IMR-90 (cell line): ENCODE results near the gene POLRMT. TPM values are rescaled to one million over a fixed set of nuclear protein-coding genes. Genes with fewer than 3 reads are reported as not detected.

Experiments used
- ATAC-seq: fragments of 200-7000 bp; cut with Tn5 transposase; 2 replicates; pipeline ENCODE4 v1.9.1; 2020; ENCODE audit warnings: low read depth, mild to moderate bottlenecking, moderate library complexity
- BruUV-seq: library from RNA; stranded (reverse); fragments of 400-500 nt; replicated peaks from 2 replicates; lab custom pipeline; 2021; lab: Mats Ljungman, UMichigan
- CTCF ChIA-PET: fragments of 300-600 bp; formaldehyde crosslinking; extraction: SDS; loops from one replicate; lab custom pipeline; 2021; ENCODE audit warnings: antibody characterized with exemption; lab: Yijun Ruan, JAX
- POLR2A ChIA-PET: fragments of 300-600 bp; sonication (Branson Sonifier 250); formaldehyde crosslinking; loops from one replicate; lab custom pipeline; 2022; ENCODE audit warnings: antibody characterized with exemption; ENCODE audit not compliant: unreplicated experiment; lab: Charles Lee
- DNase-seq: peaks from one replicate; pipeline ENCODE4 v3.0.0; 2013
- H2AFZ ChIP-seq: replicated peaks from 2 replicates; pipeline ENCODE3; 2013; ENCODE audit warnings: low read length, mild to moderate bottlenecking; ENCODE audit not compliant: poor library complexity
- H2AK5ac ChIP-seq: 2 replicates; pipeline ENCODE4 v1.6.1; 2013; ENCODE audit warnings: low read depth, low read length, inconsistent platforms
- H2AK9ac ChIP-seq: replicated peaks from 2 replicates; pipeline ENCODE3; 2013; ENCODE audit warnings: mild to moderate bottlenecking, low read depth, low read length, moderate library complexity; ENCODE audit not compliant: poor library complexity
- H2BK120ac ChIP-seq: 2 replicates; pipeline ENCODE4 v1.6.1; 2013; ENCODE audit warnings: low read depth, low read length, inconsistent platforms
- H2BK15ac ChIP-seq: 3 replicates; pipeline ENCODE4 v1.6.1; 2013; ENCODE audit warnings: low read depth, low read length, inconsistent platforms
- H2BK20ac ChIP-seq: 2 replicates; pipeline ENCODE4 v1.6.1; 2013; ENCODE audit warnings: low read depth, mild to moderate bottlenecking, inconsistent platforms, low read length, moderate library complexity
- H2BK5ac ChIP-seq: 2 replicates; pipeline ENCODE4 v1.6.1; 2013; ENCODE audit warnings: mild to moderate bottlenecking, low read depth, low read length, inconsistent platforms; ENCODE audit not compliant: poor library complexity, severe bottlenecking
- H3K14ac ChIP-seq: replicated peaks from 2 replicates; pipeline ENCODE4 v1.6.1; 2013; ENCODE audit warnings: low read depth, low read length, inconsistent platforms
- H3K18ac ChIP-seq: 2 replicates; pipeline ENCODE4 v1.6.1; 2013; ENCODE audit warnings: low read depth, low read length, control low read depth
- H3K23ac ChIP-seq: 2 replicates; pipeline ENCODE4 v1.6.1; 2013; ENCODE audit warnings: low read depth, low read length, inconsistent platforms
- H3K27ac ChIP-seq: 2 replicates; pipeline ENCODE4 v1.5.1; 2013; ENCODE audit warnings: mild to moderate bottlenecking, control low read depth, low read length; ENCODE audit not compliant: insufficient read depth
- H3K27me3 ChIP-seq: 2 replicates; pipeline ENCODE4 v1.6.1; 2013; ENCODE audit warnings: low read length; ENCODE audit not compliant: control insufficient read depth, insufficient read depth
- H3K36me3 ChIP-seq: 2 replicates; pipeline ENCODE4 v1.6.1; 2013; ENCODE audit warnings: low read length, mixed read lengths; ENCODE audit not compliant: control insufficient read depth, insufficient read depth
- H3K4ac ChIP-seq: 2 replicates; pipeline ENCODE4 v1.6.1; 2013; ENCODE audit warnings: low read depth, low read length, inconsistent platforms
- H3K4me1 ChIP-seq: 2 replicates; pipeline ENCODE4 v1.6.1; 2013; ENCODE audit warnings: low read length, mixed read lengths; ENCODE audit not compliant: control insufficient read depth, insufficient read depth
- H3K4me2 ChIP-seq: 2 replicates; pipeline ENCODE4 v1.6.1; 2013; ENCODE audit warnings: low read depth, mild to moderate bottlenecking, control low read depth, low read length, moderate library complexity
- H3K4me3 ChIP-seq: 2 replicates; pipeline ENCODE4 v1.5.1; 2013; ENCODE audit warnings: low read depth, mild to moderate bottlenecking, control low read depth, low read length, moderate library complexity; ENCODE audit not compliant: insufficient read depth
- H3K56ac ChIP-seq: 2 replicates; pipeline ENCODE4 v1.6.1; 2013; ENCODE audit warnings: low read length, inconsistent platforms; ENCODE audit not compliant: insufficient read depth; ENCODE audit errors: extremely low read depth
- H3K79me1 ChIP-seq, 2 experiments: 2 replicates each; pipeline ENCODE4 v1.6.1; 2013; ENCODE audit warnings: low read length in 2 of 2, inconsistent platforms in 1 of 2, low read depth in 1 of 2
- H3K9ac ChIP-seq: 2 replicates; pipeline ENCODE4 v1.6.1; 2013; ENCODE audit warnings: low read depth, low read length, control low read depth
- H3K9me1 ChIP-seq: 2 replicates; pipeline ENCODE4 v1.6.1; 2013; ENCODE audit warnings: low read length, inconsistent platforms; ENCODE audit not compliant: insufficient read depth
- H3K9me3 ChIP-seq: 2 replicates; pipeline ENCODE4 v1.6.1; 2013; ENCODE audit warnings: low read length; ENCODE audit not compliant: control insufficient read depth, insufficient read depth
- H4K20me1 ChIP-seq: 2 replicates; pipeline ENCODE4 v1.6.1; 2013; ENCODE audit warnings: low read length, inconsistent platforms; ENCODE audit not compliant: insufficient read depth
- H4K5ac ChIP-seq: 2 replicates; pipeline ENCODE4 v1.6.1; 2013; ENCODE audit warnings: mild to moderate bottlenecking, low read depth, low read length, control low read depth
- H4K8ac ChIP-seq, 2 experiments: 2 replicates each; pipeline ENCODE4 v1.6.1; 2013; ENCODE audit warnings: low read depth in 2 of 2, low read length in 2 of 2, control low read depth in 1 of 2, inconsistent platforms in 1 of 2
- H4K91ac ChIP-seq: 2 replicates; pipeline ENCODE4 v1.6.1; 2013; ENCODE audit warnings: low read depth, low read length, inconsistent platforms; ENCODE audit not compliant: insufficient read depth
- FOS ChIP-seq: fragments of 150-350 bp; IDR thresholded peaks from 2 replicates; pipeline ENCODE4 v1.6.1; 2016; ENCODE audit warnings: low read depth, low read length
- MXI1 ChIP-seq: IDR thresholded peaks from 2 replicates; pipeline ENCODE4 v1.6.1; 2012; ENCODE audit warnings: low read depth, mild to moderate bottlenecking, low read length, moderate library complexity, borderline replicate concordance
- WGBS, 2 experiments: methylation state at CpG; one replicate each; pipeline versions ENCODE4 v1.1.5 to v1.1.7; 2013; ENCODE audit warnings: missing lambda C conversion rate in 2 of 2; ENCODE audit not compliant: insufficient read length in 1 of 2; ENCODE audit errors: extremely low coverage in 2 of 2; 5-methylcytosine and 5-hydroxymethylcytosine counted together
- dilution Hi-C: fragments of 300-500 bp; cut with HindIII; formaldehyde crosslinking; loops from one replicate; pipeline ENCODE4 v1.14.3; 2018; ENCODE audit warnings: low sequenced_read_pairs; ENCODE audit not compliant: unreplicated experiment
- in situ Hi-C: fragments of 300-500 bp; cut with MboI; formaldehyde crosslinking; loops from 3 replicates; pipeline ENCODE4 v1.14.3; 2019; ENCODE audit warnings: low sequenced_read_pairs, inconsistent platforms, mixed read lengths
- intact Hi-C: fragments of 100-400 bp; cut with micrococcal nuclease; formaldehyde crosslinking; loops from 2 replicates; pipeline ENCODE4 v1.10.0; 2022
- polyA plus RNA-seq, 3 experiments: library from polyadenylated mRNA; depleted of rRNA; stranded (reverse); fragments of >200 nt; gene quantifications; 2 replicates each; pipeline ENCODE4 v1.2.3, GENCODE V29; 2012; ENCODE audit warnings: low replicate concordance in 1 of 3
- total RNA-seq: library from RNA; depleted of rRNA; stranded (reverse); fragments of >200 nt; gene quantifications from 2 replicates; pipeline ENCODE4 v1.2.3, GENCODE V29; 2012

Gene POLRMT
- total and polyA plus RNA-seq, 2 of the 4 experiments (the other 2 are of a cell fraction) = 9.9 to 29.6 TPM

DNA sequence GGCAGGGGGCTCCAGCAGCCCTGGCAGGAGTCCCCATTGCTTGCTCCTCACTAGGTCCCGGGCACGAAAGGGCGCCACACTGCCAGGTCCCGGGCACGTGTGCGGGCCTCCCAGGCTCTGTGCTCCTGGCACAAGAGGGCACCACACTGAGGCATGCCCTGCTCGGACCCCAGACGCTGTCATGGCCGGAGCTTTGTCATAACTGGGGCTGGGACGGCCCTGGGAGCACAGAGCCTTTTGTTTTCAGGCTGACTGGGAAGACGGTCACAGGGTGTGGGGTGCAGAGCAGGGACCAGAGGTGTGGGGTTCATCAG lies 53.5 kb downstream of the POLRMT start:
- 96% methylated on average over 4 of the region's 11 CpGs; no CpG with 5 or more reads in 1 of the 2 experiments for WGBS, 2 experiments
- H2AK9ac ChIP-seq = no peak overlapping the region
- no peak overlapping the region for H2BK20ac ChIP-seq
- no peak for ATAC-seq
- intact Hi-C loops = no loop called here
- CTCF ChIA-PET = no interaction called here
- in situ Hi-C loops = no loop called here
- peaks cover 0 to 50% of the 10 kb centered on the region in 2 experiments; a peak in 2 of 4 replicates for H3K79me1 ChIP-seq
- POLR2A ChIA-PET = no interaction called here
- dilution Hi-C loops = no loop called here
- no peak for TF ChIP-seq MXI1
- TF ChIP-seq FOS = no peak
- H3K4me2 ChIP-seq = no peak overlapping the region
- H3K9me1 ChIP-seq = peaks cover 7% of the 10 kb centered on the region; the same call in 1 of the 2 replicates
- no peaks in the 10 kb centered on the region for H3K9me3 ChIP-seq
- H3K9ac ChIP-seq = no peak overlapping the region
- no peak overlapping the region for H4K91ac ChIP-seq
- BruUV-seq = no TSS peak
- H3K56ac ChIP-seq = no peak overlapping the region
- no peak overlapping the region for H3K27ac ChIP-seq
- H3K4ac ChIP-seq = no peak overlapping the region
- H3K23ac ChIP-seq = no peak overlapping the region
- H2BK5ac ChIP-seq = no peak overlapping the region
- no peak overlapping the region for H4K5ac ChIP-seq
- peaks cover 87% of the 10 kb centered on the region for H4K20me1 ChIP-seq
- no peak overlapping the region for H4K8ac ChIP-seq
- no peak overlapping the region for H3K18ac ChIP-seq
- H3K27me3 ChIP-seq = no peaks in the 10 kb centered on the region
- DNase-seq = no peak
- H2BK15ac ChIP-seq = no peak overlapping the region
- H2AK5ac ChIP-seq = no peak overlapping the region
- no peak overlapping the region for H2AFZ ChIP-seq
- peaks cover 26% of the 10 kb centered on the region; the same call in 1 of the 2 replicates for H3K36me3 ChIP-seq
- H2BK120ac ChIP-seq = no peak overlapping the region
- no peak overlapping the region for H3K4me3 ChIP-seq
- peaks cover 15% of the 10 kb centered on the region for H3K4me1 ChIP-seq
- H3K14ac ChIP-seq = no peak overlapping the region
